ENCODE measurements around the gene FAM89A.
"Not testable (repeated sequence)": the region's sequence is repeated elsewhere in the genome, so short reads cannot be mapped to it uniquely, and the experiment has no call there.

The FAM89A gene

GRCh38 chr1:231029247-231029646 lies 10.8 kb downstream of the FAM89A start:
- not testable (repeated sequence) for DNase-seq

- DNase-seq = no peak
Measured at GRCh38 chr1:231028682-231029081, 11.4 kb downstream of the FAM89A start.

- DNase-seq = no peak
Measured at GRCh38 chr1:231027971-231028370, 12.1 kb downstream of the FAM89A start.

GRCh38 chr1:231027136-231027925 lies 12.7 kb downstream of the FAM89A start:
- DNase-seq = no peak

GRCh38 chr1:231026576-231026975 lies 13.5 kb downstream of the FAM89A start:
- no peak for DNase-seq

- no peak for DNase-seq
Measured at GRCh38 chr1:231023150-231023549, 16.9 kb downstream of the FAM89A start.

GRCh38 chr1:231022543-231022942 lies 17.5 kb downstream of the FAM89A start:
- not testable (repeated sequence) for DNase-seq

GRCh38 chr1:231021540-231022031 lies 18.5 kb downstream of the FAM89A start:
- no peak for DNase-seq

GRCh38 chr1:231020816-231021215 lies 19.2 kb downstream of the FAM89A start:
- DNase-seq = no peak

GRCh38 chr1:231020139-231020601 lies 19.9 kb downstream of the FAM89A start:
- DNase-seq = no peak

GRCh38 chr1:231019711-231020110 lies 20.3 kb downstream of the FAM89A start:
- DNase-seq = no peak

GRCh38 chr1:231016966-231017365 lies 23.1 kb downstream of the FAM89A start:
- no peak for DNase-seq

- no peak for DNase-seq
Measured at GRCh38 chr1:231016234-231016633, 23.8 kb downstream of the FAM89A start.

- no peak for DNase-seq
Measured at GRCh38 chr1:231013391-231014015, 26.6 kb downstream of the FAM89A start.

GRCh38 chr1:231011963-231012362 lies 28.1 kb downstream of the FAM89A start:
- DNase-seq = no peak

- no peak for DNase-seq
Measured at GRCh38 chr1:231011360-231011759, 28.7 kb downstream of the FAM89A start.

- not testable (repeated sequence) for DNase-seq
Measured at GRCh38 chr1:231007535-231007934, 32.5 kb downstream of the FAM89A start.

GRCh38 chr1:231001892-231002291 lies 38.2 kb downstream of the FAM89A start:
- DNase-seq = no peak

- DNase-seq = no peak
Measured at GRCh38 chr1:231000639-231001038, 39.4 kb downstream of the FAM89A start.

- no peak for DNase-seq
Measured at GRCh38 chr1:231000201-231000600, 39.9 kb downstream of the FAM89A start.

- DNase-seq = no peak
Measured at GRCh38 chr1:230994860-230995259, 45.2 kb downstream of the FAM89A start.

GRCh38 chr1:230992100-230992774 lies 47.8 kb downstream of the FAM89A start:
- DNase-seq = no peak

GRCh38 chr1:230987448-230987847 lies 52.6 kb downstream of the FAM89A start:
- DNase-seq = no peak

- DNase-seq = no peak
Measured at GRCh38 chr1:230986976-230987375, 53.1 kb downstream of the FAM89A start.
